Measurements from ENCODE around the gene MBD3L2B. TPM values are rescaled to one million over a fixed set of nuclear protein-coding genes. Genes with fewer than 3 reads are reported as not detected.

MBD3L2B gene
- total RNA-seq, 2 donors from 2014 or later = not detected

GRCh38 chr19:7004313-7004931 is 16.8 kb downstream of the MBD3L2B start:
- no peaks in the 10 kb centered on the region for H3K27me3 ChIP-seq (ENCODE audit: control insufficient read depth, insufficient read depth, low read length, poor library complexity, severe bottlenecking)
- H3K9me3 Mint-ChIP-seq = peaks cover 85% of the 10 kb centered on the region
- H3K36me3 Mint-ChIP-seq (ENCODE audit: low read depth) = no peaks in the 10 kb centered on the region
- no peak overlapping the region for H3K9ac ChIP-seq (ENCODE audit: extremely low read depth, low read length, poor library complexity, severe bottlenecking)
- H3K27ac Mint-ChIP-seq = no peak overlapping the region
- H3K27ac ChIP-seq (ENCODE audit: low read depth, low read length) = no peak overlapping the region
- H3K4me3 Mint-ChIP-seq = no peak overlapping the region
- no peak overlapping the region for H3K4me3 ChIP-seq (ENCODE audit: low read length)
- WGBS, 2 experiments (ENCODE audit: insufficient coverage in 1 of 2, insufficient read length in 1 of 2) = 84 to 90% methylated on average over 9 to 17 of the region's 18 CpGs
- H3K4me1 ChIP-seq (ENCODE audit: control insufficient read depth, insufficient read depth, low read length) = no peaks in the 10 kb centered on the region
- H3K4me1 Mint-ChIP-seq = no peaks in the 10 kb centered on the region
- peak; percentile 48 for DNase-seq
- TF ChIP-seq, protein P1, sequence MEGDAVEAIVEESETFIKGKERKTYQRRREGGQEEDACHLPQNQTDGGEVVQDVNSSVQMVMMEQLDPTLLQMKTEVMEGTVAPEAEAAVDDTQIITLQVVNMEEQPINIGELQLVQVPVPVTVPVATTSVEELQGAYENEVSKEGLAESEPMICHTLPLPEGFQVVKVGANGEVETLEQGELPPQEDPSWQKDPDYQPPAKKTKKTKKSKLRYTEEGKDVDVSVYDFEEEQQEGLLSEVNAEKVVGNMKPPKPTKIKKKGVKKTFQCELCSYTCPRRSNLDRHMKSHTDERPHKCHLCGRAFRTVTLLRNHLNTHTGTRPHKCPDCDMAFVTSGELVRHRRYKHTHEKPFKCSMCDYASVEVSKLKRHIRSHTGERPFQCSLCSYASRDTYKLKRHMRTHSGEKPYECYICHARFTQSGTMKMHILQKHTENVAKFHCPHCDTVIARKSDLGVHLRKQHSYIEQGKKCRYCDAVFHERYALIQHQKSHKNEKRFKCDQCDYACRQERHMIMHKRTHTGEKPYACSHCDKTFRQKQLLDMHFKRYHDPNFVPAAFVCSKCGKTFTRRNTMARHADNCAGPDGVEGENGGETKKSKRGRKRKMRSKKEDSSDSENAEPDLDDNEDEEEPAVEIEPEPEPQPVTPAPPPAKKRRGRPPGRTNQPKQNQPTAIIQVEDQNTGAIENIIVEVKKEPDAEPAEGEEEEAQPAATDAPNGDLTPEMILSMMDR (conservative IDR thresholded peaks at IDR 0.05) = peak; percentile 78
- H3K36me3 ChIP-seq (ENCODE audit: control insufficient read depth, insufficient read depth, low read length) = no peaks in the 10 kb centered on the region
- peaks cover 43% of the 10 kb centered on the region for H3K9me3 ChIP-seq (ENCODE audit: control insufficient read depth, low read length)
- no peaks in the 10 kb centered on the region for H3K27me3 Mint-ChIP-seq (ENCODE audit: insufficient read depth)

DNA sequence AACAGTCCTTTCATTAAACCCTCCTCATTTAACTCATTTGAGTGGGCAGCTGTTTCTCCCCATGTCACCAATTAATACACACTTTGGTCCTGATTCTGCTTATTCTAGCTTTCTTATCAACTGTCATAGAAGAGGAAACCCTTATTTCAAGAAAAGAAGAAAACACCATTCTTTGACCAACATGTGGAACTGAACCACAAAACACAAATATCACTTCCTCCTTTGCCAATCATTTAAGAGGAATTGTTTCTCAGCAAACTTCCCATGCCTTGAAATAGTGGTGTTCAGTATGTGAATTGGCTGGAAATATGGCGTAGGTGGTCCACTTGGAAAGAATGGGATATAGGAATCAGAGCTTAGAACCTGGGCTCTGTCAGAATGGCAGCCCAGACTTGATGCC is 20.4 kb downstream of the MBD3L2B start:
- H3K9me3 ChIP-seq (ENCODE audit: control insufficient read depth, low read length) = peaks cover 60% of the 10 kb centered on the region
- WGBS, 2 experiments (ENCODE audit: insufficient coverage in 1 of 2, insufficient read length in 1 of 2) = 33 to 77% methylated on average over 1 of the region's 1 CpG
- Mint-ChIP-seq H3K27me3 (ENCODE audit: insufficient read depth) (no peaks in the 10 kb centered on the region), H3K36me3 (ENCODE audit: low read depth) (no peaks in the 10 kb centered on the region), H3K4me3 (no peak overlapping the region), H3K9me3 (peaks cover 90% of the 10 kb centered on the region), H3K27ac (no peak overlapping the region), H3K4me1 (no peaks in the 10 kb centered on the region)
- H3K4me3 ChIP-seq (ENCODE audit: low read length) = peak overlapping the region; percentile 28
- no peak overlapping the region for H3K9ac ChIP-seq (ENCODE audit: extremely low read depth, low read length, poor library complexity, severe bottlenecking)
- H3K36me3 ChIP-seq (ENCODE audit: control insufficient read depth, insufficient read depth, low read length) = no peaks in the 10 kb centered on the region
- no peak overlapping the region for H3K27ac ChIP-seq (ENCODE audit: low read depth, low read length)
- H3K27me3 ChIP-seq (ENCODE audit: control insufficient read depth, insufficient read depth, low read length, poor library complexity, severe bottlenecking) = no peaks in the 10 kb centered on the region
- TF ChIP-seq, protein P1 (conservative IDR thresholded peaks at IDR 0.05) = no peak
- no peaks in the 10 kb centered on the region for H3K4me1 ChIP-seq (ENCODE audit: control insufficient read depth, insufficient read depth, low read length)
- DNase-seq = no peak

DNA sequence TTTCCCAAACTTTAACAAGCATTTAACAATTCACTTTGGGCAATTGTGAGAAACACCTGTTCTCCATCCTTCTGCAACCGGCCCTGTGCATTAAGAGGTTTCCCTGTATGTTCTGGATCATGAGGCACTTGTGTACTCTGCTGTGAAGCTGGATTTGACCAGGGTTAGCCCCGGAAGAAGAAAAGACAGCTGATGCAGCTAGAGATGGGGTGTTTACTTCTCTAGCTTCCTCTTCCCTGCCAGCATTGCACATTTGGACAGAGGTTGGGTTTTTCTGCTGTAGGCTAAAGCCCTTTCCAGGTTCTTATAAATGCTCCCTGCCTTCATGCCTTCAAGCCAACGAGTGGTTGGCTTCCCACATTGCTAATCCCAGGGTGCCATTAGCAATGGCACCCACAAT is 20.9 kb downstream of the MBD3L2B start:
- Mint-ChIP-seq H3K27ac (no peak overlapping the region), H3K27me3 (ENCODE audit: insufficient read depth) (no peaks in the 10 kb centered on the region), H3K36me3 (ENCODE audit: low read depth) (peaks cover 1% of the 10 kb centered on the region), H3K9me3 (peaks cover 90% of the 10 kb centered on the region), H3K4me1 (no peaks in the 10 kb centered on the region), H3K4me3 (no peak overlapping the region)
- TF ChIP-seq, protein P1 (conservative IDR thresholded peaks at IDR 0.05) = no peak
- H3K27ac ChIP-seq (ENCODE audit: low read depth, low read length) = no peak overlapping the region
- H3K36me3 ChIP-seq (ENCODE audit: control insufficient read depth, insufficient read depth, low read length) = no peaks in the 10 kb centered on the region
- no peak overlapping the region for H3K9ac ChIP-seq (ENCODE audit: extremely low read depth, low read length, poor library complexity, severe bottlenecking)
- H3K27me3 ChIP-seq (ENCODE audit: control insufficient read depth, insufficient read depth, low read length, poor library complexity, severe bottlenecking) = no peaks in the 10 kb centered on the region
- no peaks in the 10 kb centered on the region for H3K4me1 ChIP-seq (ENCODE audit: control insufficient read depth, insufficient read depth, low read length)
- DNase-seq = no peak
- 46 to 59% methylated on average over 2 to 3 of the region's 3 CpGs for WGBS, 2 experiments (ENCODE audit: insufficient coverage in 1 of 2, insufficient read length in 1 of 2)
- peak overlapping the region; percentile 29 for H3K4me3 ChIP-seq (ENCODE audit: low read length)
- H3K9me3 ChIP-seq (ENCODE audit: control insufficient read depth, low read length) = peaks cover 65% of the 10 kb centered on the region
